ENCODE results near the gene THAP8. TPM values are rescaled to one million over a fixed set of nuclear protein-coding genes. Genes with fewer than 3 reads are reported as not detected.
"Not testable (repeated sequence)": the region's sequence is repeated elsewhere in the genome, so short reads cannot be mapped to it uniquely, and the experiment has no call there.

The THAP8 gene
- total and polyA plus RNA-seq, 2 experiments from 2014 or later = 18.9 to 24.8 TPM

DNA sequence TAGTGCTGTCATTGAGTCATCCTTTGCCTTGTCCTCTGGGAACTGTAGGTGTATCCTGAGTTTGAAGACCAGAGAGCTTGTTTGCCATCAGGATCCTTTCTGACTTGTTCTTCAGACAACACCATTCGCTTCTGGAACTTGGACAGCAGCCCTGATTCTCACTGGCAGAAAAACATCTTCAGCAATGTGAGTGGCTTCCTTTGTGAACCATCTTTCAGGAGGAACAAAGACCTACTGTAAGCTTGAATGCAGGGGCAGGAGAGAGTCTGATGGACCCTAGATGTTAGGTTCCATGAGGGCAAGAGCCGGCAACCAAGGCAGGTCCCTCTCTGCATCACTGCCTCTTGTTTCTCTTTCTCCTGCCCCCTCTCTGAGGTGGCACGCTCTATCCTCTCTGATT lies 27.3 kb upstream of the THAP8 start:
- TF ChIP-seq, protein P1, sequence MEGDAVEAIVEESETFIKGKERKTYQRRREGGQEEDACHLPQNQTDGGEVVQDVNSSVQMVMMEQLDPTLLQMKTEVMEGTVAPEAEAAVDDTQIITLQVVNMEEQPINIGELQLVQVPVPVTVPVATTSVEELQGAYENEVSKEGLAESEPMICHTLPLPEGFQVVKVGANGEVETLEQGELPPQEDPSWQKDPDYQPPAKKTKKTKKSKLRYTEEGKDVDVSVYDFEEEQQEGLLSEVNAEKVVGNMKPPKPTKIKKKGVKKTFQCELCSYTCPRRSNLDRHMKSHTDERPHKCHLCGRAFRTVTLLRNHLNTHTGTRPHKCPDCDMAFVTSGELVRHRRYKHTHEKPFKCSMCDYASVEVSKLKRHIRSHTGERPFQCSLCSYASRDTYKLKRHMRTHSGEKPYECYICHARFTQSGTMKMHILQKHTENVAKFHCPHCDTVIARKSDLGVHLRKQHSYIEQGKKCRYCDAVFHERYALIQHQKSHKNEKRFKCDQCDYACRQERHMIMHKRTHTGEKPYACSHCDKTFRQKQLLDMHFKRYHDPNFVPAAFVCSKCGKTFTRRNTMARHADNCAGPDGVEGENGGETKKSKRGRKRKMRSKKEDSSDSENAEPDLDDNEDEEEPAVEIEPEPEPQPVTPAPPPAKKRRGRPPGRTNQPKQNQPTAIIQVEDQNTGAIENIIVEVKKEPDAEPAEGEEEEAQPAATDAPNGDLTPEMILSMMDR (IDR thresholded peaks at IDR 0.05; ENCODE audit: low read depth, low read length) = no peak
- no peak for DNase-seq (ENCODE audit: low read depth in 1 of 2, low spot score in 1 of 2)
- Histone ChIP-seq H3K27me3 (no peaks in the 10 kb centered on the region), H3K4me1 (ENCODE audit: low read depth) (no peaks in the 10 kb centered on the region), H3K36me3 (no peaks in the 10 kb centered on the region), H3K27ac (no peak overlapping the region), H3K9me3 (ENCODE audit: low read depth) (no peaks in the 10 kb centered on the region), H3K4me3 (no peak overlapping the region)

DNA sequence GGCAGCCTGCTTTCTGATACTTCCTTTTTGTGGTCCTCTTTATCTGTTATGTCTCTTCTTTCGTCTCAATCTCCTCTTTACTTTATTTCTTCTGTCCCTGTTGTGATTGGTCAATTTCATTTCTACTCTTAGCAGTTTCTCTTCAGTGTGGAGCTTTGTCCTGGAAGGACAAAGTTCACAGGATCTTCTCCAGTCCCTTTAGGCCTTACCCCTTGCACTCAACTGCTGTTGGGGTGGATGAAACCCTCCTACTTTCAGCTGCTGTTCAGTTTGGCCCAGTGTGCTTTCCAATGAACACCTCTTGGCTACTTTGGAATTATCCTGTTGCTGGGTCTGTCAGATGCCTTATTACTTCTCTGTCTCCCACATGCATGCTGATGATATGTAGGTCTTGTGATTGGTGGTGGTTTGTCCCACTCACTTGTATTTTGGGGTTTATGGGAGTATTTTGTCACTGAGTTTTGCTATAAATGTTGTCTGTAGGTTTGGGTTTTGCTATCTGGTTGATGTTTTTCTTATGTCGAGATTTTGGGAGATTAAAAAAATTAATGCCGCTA lies 25.4 kb upstream of the THAP8 start:
- no peaks in the 10 kb centered on the region for H3K9me3 ChIP-seq (ENCODE audit: low read depth)
- H3K36me3 ChIP-seq = no peaks in the 10 kb centered on the region
- TF ChIP-seq, protein P1 (IDR thresholded peaks at IDR 0.05; ENCODE audit: low read depth, low read length) = no peak
- no peak for DNase-seq (ENCODE audit: low read depth in 1 of 2, low spot score in 1 of 2)
- no peak overlapping the region for H3K4me3 ChIP-seq
- H3K27ac ChIP-seq = no peak overlapping the region
- no peaks in the 10 kb centered on the region for H3K27me3 ChIP-seq
- no peaks in the 10 kb centered on the region for H3K4me1 ChIP-seq (ENCODE audit: low read depth)

DNA sequence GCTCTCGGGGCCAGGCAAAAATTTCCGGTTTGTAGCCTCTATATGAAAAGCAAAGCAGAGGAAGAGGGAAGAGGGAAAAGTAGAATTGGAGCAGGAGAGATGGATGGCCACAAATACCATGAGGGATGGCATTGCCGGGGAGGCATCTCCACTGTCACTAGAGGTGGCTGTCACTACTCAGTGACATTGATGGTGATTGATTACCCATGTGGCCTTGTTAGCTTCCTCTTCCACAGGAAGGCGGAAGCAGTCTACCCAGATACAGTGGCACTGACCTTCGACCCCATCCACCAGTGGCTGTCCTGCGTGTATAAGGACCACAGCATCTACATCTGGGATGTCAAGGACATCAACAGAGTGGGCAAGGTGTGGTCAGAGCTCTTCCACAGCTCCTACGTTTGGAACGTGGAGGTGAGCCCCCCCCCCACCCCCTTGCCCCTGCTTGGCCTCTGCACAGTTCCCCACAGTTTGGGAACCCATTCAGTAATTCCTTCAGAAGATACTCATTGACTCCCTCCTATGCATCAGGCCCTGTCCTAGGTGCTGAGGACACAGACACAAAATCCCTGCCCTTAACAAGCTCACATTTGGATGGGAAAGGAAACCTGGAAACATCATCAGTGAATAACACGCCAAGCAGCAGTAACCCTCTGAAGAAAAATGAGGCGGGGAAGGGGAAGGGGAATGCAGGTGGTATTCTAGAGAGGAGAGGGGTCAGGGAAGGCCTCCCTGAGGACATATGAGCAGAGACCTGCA lies 19.2 kb upstream of the THAP8 start:
- TF ChIP-seq, protein P1 (IDR thresholded peaks at IDR 0.05; ENCODE audit: low read depth, low read length) = no peak

DNA sequence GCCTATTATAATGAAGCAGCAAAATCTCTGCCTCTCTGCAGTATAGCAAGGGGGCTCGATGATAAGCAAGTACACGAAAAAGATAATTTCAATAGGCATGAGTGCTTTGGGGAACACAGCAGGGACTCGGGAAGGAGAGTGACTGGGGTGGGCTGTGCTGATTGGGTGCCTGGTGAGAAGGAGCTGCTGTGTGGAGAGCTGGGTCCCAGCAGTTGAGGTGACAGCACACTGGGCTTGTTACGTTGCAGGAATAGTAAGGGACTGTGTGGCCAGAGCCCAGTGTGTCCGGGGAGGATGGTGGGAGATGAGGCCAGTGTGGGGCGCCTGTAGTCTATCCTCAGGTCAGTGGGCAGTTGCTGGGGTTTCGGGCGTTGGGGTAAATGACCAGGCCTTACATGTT lies 18.0 kb upstream of the THAP8 start:
- Histone ChIP-seq H3K9me3 (ENCODE audit: low read depth) (no peaks in the 10 kb centered on the region), H3K4me3 (no peak overlapping the region), H3K4me1 (ENCODE audit: low read depth) (peaks cover 5% of the 10 kb centered on the region), H3K36me3 (no peaks in the 10 kb centered on the region), H3K27ac (no peak overlapping the region), H3K27me3 (no peaks in the 10 kb centered on the region)
- TF ChIP-seq, protein P1 (IDR thresholded peaks at IDR 0.05; ENCODE audit: low read depth, low read length) = no peak
- DNase-seq (ENCODE audit: low read depth in 1 of 2, low spot score in 1 of 2) = peak in 1 of 2 donors; percentile 72

More for the DNA sequence above, 19.2 kb upstream of the THAP8 start:
- no peak overlapping the region for H3K4me3 ChIP-seq
- no peak overlapping the region for H3K27ac ChIP-seq
- no peaks in the 10 kb centered on the region for H3K9me3 ChIP-seq (ENCODE audit: low read depth)
- peaks cover 5% of the 10 kb centered on the region for H3K4me1 ChIP-seq (ENCODE audit: low read depth)
- DNase-seq (ENCODE audit: low read depth in 1 of 2, low spot score in 1 of 2) = no peak
- H3K27me3 ChIP-seq = no peaks in the 10 kb centered on the region
- no peaks in the 10 kb centered on the region for H3K36me3 ChIP-seq

DNA sequence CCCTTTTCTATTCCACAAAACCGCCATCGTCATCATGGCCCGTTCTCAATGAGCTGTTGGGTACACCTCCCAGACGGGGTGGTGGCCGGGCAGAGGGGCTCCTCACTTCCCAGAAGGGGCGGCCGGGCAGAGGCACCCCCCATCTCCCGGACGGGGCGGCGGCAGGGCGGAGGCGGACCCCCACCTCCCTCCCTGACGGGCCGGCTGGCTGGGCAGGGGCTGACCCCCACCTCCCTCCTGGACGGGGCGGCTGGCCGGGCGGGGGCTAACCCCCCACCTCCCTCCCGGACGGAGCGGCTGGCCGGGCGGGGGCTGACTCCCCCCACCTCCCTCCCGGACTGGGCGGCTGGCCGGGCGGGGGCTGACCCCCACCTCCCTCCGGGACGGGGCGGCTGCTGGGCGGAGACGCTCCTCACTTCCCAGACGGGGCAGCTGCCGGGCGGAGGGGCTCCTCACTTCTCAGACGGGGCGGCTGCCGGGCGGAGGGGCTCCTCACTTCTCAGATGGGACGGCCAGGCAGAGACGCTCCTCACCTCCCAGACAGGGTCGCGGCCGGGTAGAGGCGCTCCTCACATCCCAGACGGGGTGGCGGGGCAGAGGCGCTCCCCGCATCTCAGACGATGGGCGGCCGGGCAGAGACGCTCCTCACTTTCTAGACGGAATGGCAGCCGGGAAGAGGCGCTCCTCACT lies 14.9 kb upstream of the THAP8 start:
- not testable (repeated sequence) for DNase-seq (ENCODE audit: low read depth in 1 of 2, low spot score in 1 of 2); H3K36me3 ChIP-seq

DNA sequence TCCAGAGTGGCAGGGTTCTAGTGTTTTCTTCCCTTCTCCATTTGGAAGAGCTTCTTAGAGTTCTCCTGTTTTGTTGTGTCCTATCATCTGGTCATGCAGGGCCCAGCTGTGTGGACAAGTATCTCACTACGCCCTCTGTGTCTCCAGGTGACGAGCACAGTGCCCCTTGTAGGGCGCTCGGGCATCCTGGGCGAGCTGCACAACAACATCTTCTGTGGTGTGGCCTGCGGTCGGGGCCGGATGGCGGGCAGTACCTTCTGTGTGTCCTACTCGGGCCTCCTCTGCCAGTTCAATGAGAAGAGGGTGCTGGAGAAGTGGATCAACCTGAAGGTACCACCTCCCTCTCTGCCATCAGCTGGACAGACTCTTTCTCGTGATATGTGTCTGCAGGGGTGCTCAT lies 13.6 kb upstream of the THAP8 start:
- Histone ChIP-seq H3K4me3 (no peak overlapping the region), H3K4me1 (ENCODE audit: low read depth) (peaks cover 5% of the 10 kb centered on the region), H3K27me3 (no peaks in the 10 kb centered on the region), H3K27ac (no peak overlapping the region), H3K9me3 (ENCODE audit: low read depth) (no peaks in the 10 kb centered on the region), H3K36me3 (no peaks in the 10 kb centered on the region)
- TF ChIP-seq, protein P1 (IDR thresholded peaks at IDR 0.05; ENCODE audit: low read depth, low read length) = no peak
- DNase-seq (ENCODE audit: low read depth in 1 of 2, low spot score in 1 of 2) = no peak

More for the DNA sequence above, 14.9 kb upstream of the THAP8 start:
- H3K4me1 ChIP-seq (ENCODE audit: low read depth); H3K9me3 ChIP-seq (ENCODE audit: low read depth); H3K27me3 ChIP-seq; H3K27ac ChIP-seq; H3K4me3 ChIP-seq: not testable (repeated sequence)
